Activated CD8-positive, alpha-beta T cell treated with anti-CD3 and anti-CD28 coated beads, Interleukin-2, amount 10 ng/mL, durations not matched to agents 7 days and 5 days (primary cell): Measurements from ENCODE around the gene PLEKHG5. TPM values are rescaled to one million over a fixed set of nuclear protein-coding genes. Genes with fewer than 3 reads are reported as not detected.

Experiments
- ATAC-seq: fragments of 150-1000 bp; cut with Tn5 transposase; one replicate; pipeline ENCODE4 v1.10.0; 2021; ENCODE audit warnings: moderate library complexity
- CTCF ChIA-PET: fragments of 350-600 bp; sonication (Branson Sonifier 250); formaldehyde crosslinking; loops from one replicate; lab custom pipeline; 2021; ENCODE audit warnings: antibody characterized with exemption; lab: Charles Lee
- POLR2A ChIA-PET: fragments of 350-600 bp; sonication (Branson Sonifier 250); formaldehyde crosslinking; loops from one replicate; lab custom pipeline; 2021; ENCODE audit warnings: antibody characterized with exemption; lab: Charles Lee
- DNase-seq: peaks from one replicate; pipeline ENCODE4 v3.0.0-alpha.2; 2020
- H3K27ac Mint-ChIP-seq: one replicate; pipeline ENCODE4 v1.8.0; 2021; ENCODE audit warnings: mild to moderate bottlenecking, mixed read lengths
- H3K27me3 Mint-ChIP-seq: one replicate; pipeline ENCODE4 v1.8.0; 2021; ENCODE audit warnings: low read depth, mixed read lengths
- H3K36me3 Mint-ChIP-seq: one replicate; pipeline ENCODE4 v1.8.0; 2021; ENCODE audit warnings: low read depth, mixed read lengths
- H3K4me1 Mint-ChIP-seq: one replicate; pipeline ENCODE4 v1.8.0; 2021; ENCODE audit warnings: low read depth, mixed read lengths
- H3K4me3 Mint-ChIP-seq: one replicate; pipeline ENCODE4 v1.8.0; 2021; ENCODE audit warnings: mild to moderate bottlenecking, mixed read lengths
- H3K9me3 Mint-ChIP-seq: one replicate; pipeline ENCODE4 v1.8.0; 2022; ENCODE audit warnings: mixed read lengths; ENCODE audit not compliant: insufficient read depth
- microRNA-seq: library from miRNA; unstranded; fragments of <30 nt; microRNA quantifications from one replicate; pipeline ENCODE4 v1.2.0, GENCODE V29; 2022
- total RNA-seq, 2 experiments: library from RNA; stranded (reverse); gene quantifications; one replicate each; pipeline ENCODE4 v1.2.3, GENCODE V29; 2021

The PLEKHG5 gene
- total RNA-seq, 2 experiments from 2014 or later = 2.2 to 2.8 TPM

- Mint-ChIP-seq H3K36me3 (no peaks in the 10 kb centered on the region), H3K27me3 (peaks cover 71% of the 10 kb centered on the region), H3K27ac (no peak overlapping the region), H3K9me3 (no peaks in the 10 kb centered on the region), H3K4me3 (no peak overlapping the region), H3K4me1 (peaks cover 25% of the 10 kb centered on the region)
- POLR2A ChIA-PET = no interaction called here
- ATAC-seq (no peak), DNase-seq (no peak)
- CTCF ChIA-PET = interaction anchor here (0.9 to 5.6 kb wide), 4 partner anchors 14 to 172 kb away, joined by 3 to 103 read pairs (median 4); no protein-coding TSS in a partner anchor
These were observed 72.6 kb downstream of the PLEKHG5 start for GRCh38 chr1:6418668-6419396.

- ChIA-PET CTCF (no interaction called here), POLR2A (no interaction called here)
- Mint-ChIP-seq H3K4me3 (no peak overlapping the region), H3K27me3 (peaks cover 69% of the 10 kb centered on the region), H3K27ac (no peak overlapping the region), H3K36me3 (no peaks in the 10 kb centered on the region), H3K4me1 (peaks cover 24% of the 10 kb centered on the region), H3K9me3 (no peaks in the 10 kb centered on the region)
- ATAC-seq (no peak), DNase-seq (no peak)
These were observed 73.4 kb downstream of the PLEKHG5 start for GRCh38 chr1:6417961-6418667.

Small RNAs within 50 kb of the gene (microRNA-seq; reads per million reads assigned to microRNA genes)
- gene MIR4252 = not detected

Other genes with a start within 250 kb of the PLEKHG5 start
- not detected for gene HES3, start 247.5 kb downstream of the PLEKHG5 start, total RNA-seq
- 1 to 10 TPM in 1 of 2 experiments, under 1 TPM in 1; 0.99 to 1.0 TPM for gene GPR153, start 230.6 kb downstream of the PLEKHG5 start, total RNA-seq
- gene ACOT7, start 97.9 kb downstream of the PLEKHG5 start, total RNA-seq = 100 to 1,000 TPM in 1 of 2 experiments, 10 to 100 TPM in 1; 97.0 to 102 TPM
- under 1 TPM; 0.05 to 0.45 TPM for gene HES2, start 71.7 kb downstream of the PLEKHG5 start, total RNA-seq
- gene ESPN, start 66.9 kb downstream of the PLEKHG5 start, total RNA-seq = 1 to 10 TPM in 1 of 2 experiments, under 1 TPM in 1; 0.61 to 1.0 TPM
- gene TNFRSF25, start 25.5 kb downstream of the PLEKHG5 start, total RNA-seq = 10 to 100 TPM; 47.7 to 55.8 TPM
- 10 to 100 TPM; 39.8 to 43.6 TPM for gene NOL9, start 62.8 kb upstream of the PLEKHG5 start, total RNA-seq
- not detected for gene TAS1R1, start 63.6 kb upstream of the PLEKHG5 start, total RNA-seq
- gene ZBTB48, start 88.3 kb upstream of the PLEKHG5 start, total RNA-seq = 10 to 100 TPM; 36.5 to 41.7 TPM
- gene KLHL21, start 111.2 kb upstream of the PLEKHG5 start, total RNA-seq = 10 to 100 TPM; 22.8 to 23.0 TPM
- gene PHF13, start 122.1 kb upstream of the PLEKHG5 start, total RNA-seq = 10 to 100 TPM; 11.8 to 12.6 TPM
- gene THAP3, start 133.2 kb upstream of the PLEKHG5 start, total RNA-seq = 10 to 100 TPM; 19.1 to 20.8 TPM
- 10 to 100 TPM; 47.2 to 48.8 TPM for gene DNAJC11, start 210.1 kb upstream of the PLEKHG5 start, total RNA-seq